ENCODE results near the gene SLC11A1.

Gene SLC11A1

DNA sequence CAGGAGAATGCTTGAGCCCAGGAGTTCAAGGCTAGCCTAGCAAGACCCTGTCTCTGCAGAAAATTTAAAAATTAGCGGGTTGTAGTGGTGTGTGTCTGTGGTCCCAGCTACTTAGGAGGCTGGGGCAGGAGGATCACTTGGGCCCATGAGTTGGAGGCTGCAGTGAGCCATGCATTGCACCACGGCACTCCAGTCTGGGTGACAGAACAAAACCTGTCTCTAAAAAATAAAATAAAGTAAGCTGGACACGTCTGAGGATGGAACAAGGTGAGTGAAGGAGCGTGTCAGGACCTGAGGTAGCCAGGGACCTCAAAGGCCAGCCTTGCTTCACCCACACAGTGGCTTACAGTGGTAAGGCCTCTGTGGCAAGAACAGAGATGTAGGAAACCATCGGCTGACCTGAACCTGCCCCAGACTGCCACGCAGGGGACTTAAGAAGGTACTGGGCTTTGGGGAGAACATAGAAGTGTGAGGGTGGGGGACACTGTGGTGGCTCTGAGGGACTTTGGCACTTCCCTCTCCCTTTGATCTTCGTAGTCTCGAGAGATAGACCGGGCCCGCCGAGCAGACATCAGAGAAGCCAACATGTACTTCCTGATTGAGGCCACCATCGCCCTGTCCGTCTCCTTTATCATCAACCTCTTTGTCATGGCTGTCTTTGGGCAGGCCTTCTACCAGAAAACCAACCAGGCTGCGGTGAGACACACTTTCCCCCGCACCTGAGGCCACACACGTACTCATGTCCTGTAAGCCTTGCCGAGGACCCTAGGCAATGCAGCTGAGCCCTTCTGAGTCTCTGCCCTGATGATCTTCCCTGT, 7.5 kb downstream of the SLC11A1 start:
- TF ChIP-seq EGR2 (tag by site-specific recombination; IDR thresholded peaks at IDR 0.05; ENCODE audit: low read depth) (no peak), ZNF768 (tag by site-specific recombination; IDR thresholded peaks at IDR 0.05) (no peak), PRDM1 (tag by site-specific recombination; IDR thresholded peaks at IDR 0.05) (no peak), ZNF560 (tag by site-specific recombination; IDR thresholded peaks at IDR 0.05; ENCODE audit: borderline replicate concordance) (no peak)
- TF ChIP-seq, protein P1, sequence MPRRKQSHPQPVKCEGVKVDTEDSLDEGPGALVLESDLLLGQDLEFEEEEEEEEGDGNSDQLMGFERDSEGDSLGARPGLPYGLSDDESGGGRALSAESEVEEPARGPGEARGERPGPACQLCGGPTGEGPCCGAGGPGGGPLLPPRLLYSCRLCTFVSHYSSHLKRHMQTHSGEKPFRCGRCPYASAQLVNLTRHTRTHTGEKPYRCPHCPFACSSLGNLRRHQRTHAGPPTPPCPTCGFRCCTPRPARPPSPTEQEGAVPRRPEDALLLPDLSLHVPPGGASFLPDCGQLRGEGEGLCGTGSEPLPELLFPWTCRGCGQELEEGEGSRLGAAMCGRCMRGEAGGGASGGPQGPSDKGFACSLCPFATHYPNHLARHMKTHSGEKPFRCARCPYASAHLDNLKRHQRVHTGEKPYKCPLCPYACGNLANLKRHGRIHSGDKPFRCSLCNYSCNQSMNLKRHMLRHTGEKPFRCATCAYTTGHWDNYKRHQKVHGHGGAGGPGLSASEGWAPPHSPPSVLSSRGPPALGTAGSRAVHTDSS (tag by site-specific recombination; IDR thresholded peaks at IDR 0.05): no peak
- POLR2A ChIA-PET: interaction anchor here (0.6 kb wide), 1 partner anchor 103 kb away, joined by 3 read pairs; no protein-coding TSS in a partner anchor
- CTCF ChIA-PET: interaction anchor here (0.7 kb wide), 2 partner anchors 27 to 88 kb away, joined by 3 to 5 read pairs; no protein-coding TSS in a partner anchor

DNA sequence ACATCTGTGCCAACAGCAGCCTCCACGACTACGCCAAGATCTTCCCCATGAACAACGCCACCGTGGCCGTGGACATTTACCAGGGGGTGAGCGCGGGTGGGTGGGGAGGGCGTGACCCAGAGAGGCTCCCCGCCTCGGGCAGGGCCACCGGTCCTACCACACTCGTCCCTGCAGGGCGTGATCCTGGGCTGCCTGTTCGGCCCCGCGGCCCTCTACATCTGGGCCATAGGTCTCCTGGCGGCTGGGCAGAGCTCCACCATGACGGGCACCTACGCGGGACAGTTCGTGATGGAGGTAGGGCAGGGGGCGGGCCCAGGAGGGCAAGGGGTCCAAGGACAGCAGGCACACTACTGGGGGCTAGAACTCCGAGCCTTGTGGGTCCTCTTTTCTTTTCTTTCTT, 9.1 kb downstream of the SLC11A1 start:
- 0 out of 2 replicates have a peak, but pooled peaks cover 4% of the 10 kb centered on the region for H3K4me1 ChIP-seq (ENCODE audit: control insufficient read depth, insufficient read depth, low read length)
- H3K9me3 ChIP-seq (ENCODE audit: control insufficient read depth, insufficient read depth, low read depth, low read length): no peaks in the 10 kb centered on the region
- CTCF ChIA-PET: no interaction called here
- POLR2A ChIA-PET: interaction anchor here (0.6 kb wide), 1 partner anchor 317 kb away, joined by 6 read pairs; no protein-coding TSS in a partner anchor
- TF ChIP-seq ZNF830 (tag by site-specific recombination; IDR thresholded peaks at IDR 0.05; ENCODE audit: low read depth) (no peak), ZNF571 (tag by site-specific recombination; IDR thresholded peaks at IDR 0.05) (no peak), OSR2 (tag by site-specific recombination; IDR thresholded peaks at IDR 0.05) (no peak), ZNF366 (tag by site-specific recombination; conservative IDR thresholded peaks at IDR 0.05) (no peak), ZNF174 (tag by site-specific recombination; IDR thresholded peaks at IDR 0.05) (no peak), HOXC10 (CRISPR knock-in tag; IDR thresholded peaks at IDR 0.05) (no peak)
- TF ChIP-seq, protein P2, sequence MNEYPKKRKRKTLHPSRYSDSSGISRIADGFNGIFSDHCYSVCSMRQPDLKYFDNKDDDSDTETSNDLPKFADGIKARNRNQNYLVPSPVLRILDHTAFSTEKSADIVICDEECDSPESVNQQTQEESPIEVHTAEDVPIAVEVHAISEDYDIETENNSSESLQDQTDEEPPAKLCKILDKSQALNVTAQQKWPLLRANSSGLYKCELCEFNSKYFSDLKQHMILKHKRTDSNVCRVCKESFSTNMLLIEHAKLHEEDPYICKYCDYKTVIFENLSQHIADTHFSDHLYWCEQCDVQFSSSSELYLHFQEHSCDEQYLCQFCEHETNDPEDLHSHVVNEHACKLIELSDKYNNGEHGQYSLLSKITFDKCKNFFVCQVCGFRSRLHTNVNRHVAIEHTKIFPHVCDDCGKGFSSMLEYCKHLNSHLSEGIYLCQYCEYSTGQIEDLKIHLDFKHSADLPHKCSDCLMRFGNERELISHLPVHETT (tag by site-specific recombination; IDR thresholded peaks at IDR 0.05): no peak
- TF ChIP-seq, protein P3, sequence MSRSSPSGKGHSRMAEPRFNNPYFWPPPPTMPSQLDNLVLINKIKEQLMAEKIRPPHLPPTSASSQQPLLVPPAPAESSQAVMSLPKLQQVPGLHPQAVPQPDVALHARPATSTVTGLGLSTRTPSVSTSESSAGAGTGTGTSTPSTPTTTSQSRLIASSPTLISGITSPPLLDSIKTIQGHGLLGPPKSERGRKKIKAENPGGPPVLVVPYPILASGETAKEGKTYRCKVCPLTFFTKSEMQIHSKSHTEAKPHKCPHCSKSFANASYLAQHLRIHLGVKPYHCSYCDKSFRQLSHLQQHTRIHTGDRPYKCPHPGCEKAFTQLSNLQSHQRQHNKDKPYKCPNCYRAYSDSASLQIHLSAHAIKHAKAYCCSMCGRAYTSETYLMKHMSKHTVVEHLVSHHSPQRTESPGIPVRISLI (tag by site-specific recombination; IDR thresholded peaks at IDR 0.05): no peak
- H3K27ac ChIP-seq (ENCODE audit: extremely low read depth, low read depth, low read length): no peak overlapping the region
- no peaks in the 10 kb centered on the region for H3K36me3 ChIP-seq (ENCODE audit: control insufficient read depth in 2 of 2, insufficient read depth in 1 of 2, low read length in 2 of 2)
- no peak overlapping the region for H3K4me3 ChIP-seq (ENCODE audit: low read depth, low read length)

More for the DNA sequence above, 7.5 kb downstream of the SLC11A1 start:
- Histone ChIP-seq H3K9me3 (ENCODE audit: control insufficient read depth, insufficient read depth, low read depth, low read length) (no peaks in the 10 kb centered on the region), H3K36me3 (ENCODE audit: control insufficient read depth in 2 of 2, insufficient read depth in 1 of 2, low read length in 2 of 2) (no peaks in the 10 kb centered on the region), H3K4me3 (ENCODE audit: low read depth, low read length) (no peak overlapping the region), H3K4me1 (ENCODE audit: control insufficient read depth, insufficient read depth, low read length) (0 out of 2 replicates have a peak, but pooled peaks cover 2% of the 10 kb centered on the region), H3K27ac (ENCODE audit: extremely low read depth, low read depth, low read length) (no peak overlapping the region)

DNA sequence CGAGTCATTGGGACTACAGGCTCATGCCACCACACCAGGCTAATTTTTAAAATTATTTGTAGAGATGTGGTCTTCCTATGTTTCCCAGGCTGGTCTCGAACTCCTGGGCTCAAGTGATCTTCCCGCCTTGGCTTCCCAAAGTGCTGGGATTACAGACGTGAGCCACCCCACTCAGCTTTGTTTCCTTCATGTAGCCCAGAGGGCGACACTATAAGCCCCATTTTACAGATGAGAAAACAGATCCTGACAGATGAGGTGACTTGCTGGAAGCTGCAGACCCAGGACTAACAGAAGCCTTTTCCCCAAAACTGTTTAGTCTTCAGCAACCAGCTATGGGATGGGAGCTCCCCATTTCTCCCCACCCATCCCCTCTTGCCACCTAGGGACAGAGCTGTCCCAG, 10.4 kb downstream of the SLC11A1 start:
- ChIA-PET POLR2A (interaction anchor here (0.9 kb wide), 1 partner anchor 123 kb away, joined by 3 read pairs; the partner anchor contains the start of genes AAMP and PNKD), CTCF (no interaction called here)
- Histone ChIP-seq H3K36me3 (ENCODE audit: control insufficient read depth in 2 of 2, insufficient read depth in 1 of 2, low read length in 2 of 2) (no peaks in the 10 kb centered on the region), H3K9me3 (ENCODE audit: control insufficient read depth, insufficient read depth, low read depth, low read length) (no peaks in the 10 kb centered on the region), H3K4me3 (ENCODE audit: low read depth, low read length) (no peak overlapping the region), H3K4me1 (ENCODE audit: control insufficient read depth, insufficient read depth, low read length) (peaks cover 12% of the 10 kb centered on the region), H3K27ac (ENCODE audit: extremely low read depth, low read depth, low read length) (no peak overlapping the region)
- TF ChIP-seq, protein P4, sequence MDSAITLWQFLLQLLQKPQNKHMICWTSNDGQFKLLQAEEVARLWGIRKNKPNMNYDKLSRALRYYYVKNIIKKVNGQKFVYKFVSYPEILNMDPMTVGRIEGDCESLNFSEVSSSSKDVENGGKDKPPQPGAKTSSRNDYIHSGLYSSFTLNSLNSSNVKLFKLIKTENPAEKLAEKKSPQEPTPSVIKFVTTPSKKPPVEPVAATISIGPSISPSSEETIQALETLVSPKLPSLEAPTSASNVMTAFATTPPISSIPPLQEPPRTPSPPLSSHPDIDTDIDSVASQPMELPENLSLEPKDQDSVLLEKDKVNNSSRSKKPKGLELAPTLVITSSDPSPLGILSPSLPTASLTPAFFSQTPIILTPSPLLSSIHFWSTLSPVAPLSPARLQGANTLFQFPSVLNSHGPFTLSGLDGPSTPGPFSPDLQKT (IDR thresholded peaks at IDR 0.05; ENCODE audit: borderline replicate concordance, low read depth, low read length): no peak
